Cardiac fibroblast (primary cell): ENCODE results near the gene C1QTNF6.

Source experiments
- DNase-seq, 2 donors: peaks; one replicate each; pipeline versions ENCODE4 v3.0.0 to v3.0.0-alpha.2; 2010; ENCODE audit warnings: low read depth in 2 of 2
- H3K4me3 ChIP-seq, 2 donors: replicated peaks in 1 of 2; 1 replicate in 1 of 2; 2 replicates in 1 of 2; pipeline ENCODE4 v1.5.1; 2011; ENCODE audit warnings: low read depth in 2 of 2, low read length in 2 of 2, mild to moderate bottlenecking in 2 of 2, moderate library complexity in 1 of 2
- TF ChIP-seq, protein P1 (sequence below): IDR thresholded peaks from one replicate; pipeline ENCODE4 v1.5.1; 2011; ENCODE audit warnings: low read depth, mild to moderate bottlenecking, low read length, inconsistent platforms

Gene C1QTNF6

GRCh38 chr22:37186997-37187522 lies 987 bp downstream of the C1QTNF6 start:
- TF ChIP-seq, protein P1, sequence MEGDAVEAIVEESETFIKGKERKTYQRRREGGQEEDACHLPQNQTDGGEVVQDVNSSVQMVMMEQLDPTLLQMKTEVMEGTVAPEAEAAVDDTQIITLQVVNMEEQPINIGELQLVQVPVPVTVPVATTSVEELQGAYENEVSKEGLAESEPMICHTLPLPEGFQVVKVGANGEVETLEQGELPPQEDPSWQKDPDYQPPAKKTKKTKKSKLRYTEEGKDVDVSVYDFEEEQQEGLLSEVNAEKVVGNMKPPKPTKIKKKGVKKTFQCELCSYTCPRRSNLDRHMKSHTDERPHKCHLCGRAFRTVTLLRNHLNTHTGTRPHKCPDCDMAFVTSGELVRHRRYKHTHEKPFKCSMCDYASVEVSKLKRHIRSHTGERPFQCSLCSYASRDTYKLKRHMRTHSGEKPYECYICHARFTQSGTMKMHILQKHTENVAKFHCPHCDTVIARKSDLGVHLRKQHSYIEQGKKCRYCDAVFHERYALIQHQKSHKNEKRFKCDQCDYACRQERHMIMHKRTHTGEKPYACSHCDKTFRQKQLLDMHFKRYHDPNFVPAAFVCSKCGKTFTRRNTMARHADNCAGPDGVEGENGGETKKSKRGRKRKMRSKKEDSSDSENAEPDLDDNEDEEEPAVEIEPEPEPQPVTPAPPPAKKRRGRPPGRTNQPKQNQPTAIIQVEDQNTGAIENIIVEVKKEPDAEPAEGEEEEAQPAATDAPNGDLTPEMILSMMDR: no peak
- DNase-seq: peak in 1 of 2 donors; percentile 58
- H3K4me3 ChIP-seq: peak overlapping the region; percentile 56 to 65

GRCh38 chr22:37186228-37186996 lies 1.6 kb downstream of the C1QTNF6 start:
- TF ChIP-seq, protein P1: no peak
- H3K4me3 ChIP-seq: peak overlapping the region; percentile 56 to 65
- peak; percentile 90 to 92 for DNase-seq

DNA sequence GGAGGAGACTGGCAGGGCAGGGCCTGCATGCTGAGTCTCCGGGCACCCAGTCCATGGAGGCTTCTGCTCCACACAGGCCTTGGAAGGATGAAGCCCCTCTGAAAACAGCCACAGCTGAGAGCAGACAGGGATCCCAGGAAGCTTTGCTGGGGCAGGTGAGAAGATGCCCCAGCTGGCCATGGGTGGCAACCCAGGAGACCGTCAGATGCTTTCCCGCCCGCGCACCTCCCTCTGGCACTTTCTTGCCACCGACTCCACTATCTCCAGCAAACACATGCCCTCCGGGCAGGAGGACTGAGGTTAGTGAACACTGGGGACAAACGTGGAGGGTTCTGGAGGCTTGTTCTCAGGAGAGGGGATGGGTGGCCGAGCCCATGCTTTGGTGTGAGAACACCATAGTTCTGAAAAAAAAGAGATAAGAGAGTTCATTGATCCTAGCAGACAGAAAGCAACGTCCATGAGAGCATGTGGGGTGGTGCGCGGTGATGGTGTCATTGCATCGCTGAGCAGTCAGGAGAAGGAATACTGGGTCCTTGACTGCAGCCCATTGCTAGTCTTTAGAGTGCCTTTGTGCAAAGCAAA lies 2.3 kb downstream of the C1QTNF6 start:
- H3K4me3 ChIP-seq: no peak overlapping the region
- DNase-seq: no peak
- TF ChIP-seq, protein P1: no peak

- no peak overlapping the region for H3K4me3 ChIP-seq
- TF ChIP-seq, protein P1: no peak
- no peak for DNase-seq
These were observed 3.1 kb downstream of the C1QTNF6 start for GRCh38 chr22:37184816-37185541.

- TF ChIP-seq, protein P1: no peak
- no peak overlapping the region for H3K4me3 ChIP-seq
- DNase-seq: no peak
These were observed 3.7 kb downstream of the C1QTNF6 start for GRCh38 chr22:37184380-37184755.

GRCh38 chr22:37183432-37184379 lies 4.3 kb downstream of the C1QTNF6 start:
- TF ChIP-seq, protein P1: no peak
- no peak for DNase-seq

More at GRCh38 chr22:37183432-37184379, 4.3 kb downstream of the C1QTNF6 start:
- no peak overlapping the region for H3K4me3 ChIP-seq
